ENCODE measurements around the gene OTUD3. TPM values are rescaled to one million over a fixed set of nuclear protein-coding genes. Genes with fewer than 3 reads are reported as not detected.

The OTUD3 gene
- total and polyA plus RNA-seq, 9 of the 15 experiments (the other 6 are each of a cell fraction or from before 2014, with no cell fraction given): 2.0 to 16.6 (median 11.0) TPM

DNA sequence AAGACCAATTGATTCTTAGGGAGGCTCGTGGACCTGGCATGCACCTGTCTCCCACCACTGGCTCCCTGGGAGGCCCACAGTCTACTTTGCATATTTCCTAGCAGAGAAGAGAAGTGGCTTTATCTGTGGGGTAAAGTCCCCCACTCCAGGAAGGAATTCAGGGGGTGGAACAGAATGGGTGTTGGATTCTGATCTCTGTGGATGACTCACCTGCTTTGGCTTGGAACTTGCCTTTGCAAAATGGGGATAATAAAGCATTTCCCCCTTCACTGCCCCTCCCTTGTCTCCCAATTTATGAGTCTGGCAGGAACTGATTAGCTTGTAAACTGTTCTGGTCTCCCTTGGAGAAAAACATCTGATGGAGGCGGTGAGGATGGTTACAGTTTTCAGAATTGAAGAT, 21.2 kb upstream of the OTUD3 start (continued):
- TF ChIP-seq, protein P1, sequence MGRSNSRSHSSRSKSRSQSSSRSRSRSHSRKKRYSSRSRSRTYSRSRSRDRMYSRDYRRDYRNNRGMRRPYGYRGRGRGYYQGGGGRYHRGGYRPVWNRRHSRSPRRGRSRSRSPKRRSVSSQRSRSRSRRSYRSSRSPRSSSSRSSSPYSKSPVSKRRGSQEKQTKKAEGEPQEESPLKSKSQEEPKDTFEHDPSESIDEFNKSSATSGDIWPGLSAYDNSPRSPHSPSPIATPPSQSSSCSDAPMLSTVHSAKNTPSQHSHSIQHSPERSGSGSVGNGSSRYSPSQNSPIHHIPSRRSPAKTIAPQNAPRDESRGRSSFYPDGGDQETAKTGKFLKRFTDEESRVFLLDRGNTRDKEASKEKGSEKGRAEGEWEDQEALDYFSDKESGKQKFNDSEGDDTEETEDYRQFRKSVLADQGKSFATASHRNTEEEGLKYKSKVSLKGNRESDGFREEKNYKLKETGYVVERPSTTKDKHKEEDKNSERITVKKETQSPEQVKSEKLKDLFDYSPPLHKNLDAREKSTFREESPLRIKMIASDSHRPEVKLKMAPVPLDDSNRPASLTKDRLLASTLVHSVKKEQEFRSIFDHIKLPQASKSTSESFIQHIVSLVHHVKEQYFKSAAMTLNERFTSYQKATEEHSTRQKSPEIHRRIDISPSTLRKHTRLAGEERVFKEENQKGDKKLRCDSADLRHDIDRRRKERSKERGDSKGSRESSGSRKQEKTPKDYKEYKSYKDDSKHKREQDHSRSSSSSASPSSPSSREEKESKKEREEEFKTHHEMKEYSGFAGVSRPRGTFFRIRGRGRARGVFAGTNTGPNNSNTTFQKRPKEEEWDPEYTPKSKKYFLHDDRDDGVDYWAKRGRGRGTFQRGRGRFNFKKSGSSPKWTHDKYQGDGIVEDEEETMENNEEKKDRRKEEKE (IDR thresholded peaks at IDR 0.05; ENCODE audit: borderline replicate concordance in 1 of 2, control insufficient read depth in 1 of 2, low read depth in 2 of 2, low read length in 1 of 2): no peak
- TF ChIP-seq, protein P2, sequence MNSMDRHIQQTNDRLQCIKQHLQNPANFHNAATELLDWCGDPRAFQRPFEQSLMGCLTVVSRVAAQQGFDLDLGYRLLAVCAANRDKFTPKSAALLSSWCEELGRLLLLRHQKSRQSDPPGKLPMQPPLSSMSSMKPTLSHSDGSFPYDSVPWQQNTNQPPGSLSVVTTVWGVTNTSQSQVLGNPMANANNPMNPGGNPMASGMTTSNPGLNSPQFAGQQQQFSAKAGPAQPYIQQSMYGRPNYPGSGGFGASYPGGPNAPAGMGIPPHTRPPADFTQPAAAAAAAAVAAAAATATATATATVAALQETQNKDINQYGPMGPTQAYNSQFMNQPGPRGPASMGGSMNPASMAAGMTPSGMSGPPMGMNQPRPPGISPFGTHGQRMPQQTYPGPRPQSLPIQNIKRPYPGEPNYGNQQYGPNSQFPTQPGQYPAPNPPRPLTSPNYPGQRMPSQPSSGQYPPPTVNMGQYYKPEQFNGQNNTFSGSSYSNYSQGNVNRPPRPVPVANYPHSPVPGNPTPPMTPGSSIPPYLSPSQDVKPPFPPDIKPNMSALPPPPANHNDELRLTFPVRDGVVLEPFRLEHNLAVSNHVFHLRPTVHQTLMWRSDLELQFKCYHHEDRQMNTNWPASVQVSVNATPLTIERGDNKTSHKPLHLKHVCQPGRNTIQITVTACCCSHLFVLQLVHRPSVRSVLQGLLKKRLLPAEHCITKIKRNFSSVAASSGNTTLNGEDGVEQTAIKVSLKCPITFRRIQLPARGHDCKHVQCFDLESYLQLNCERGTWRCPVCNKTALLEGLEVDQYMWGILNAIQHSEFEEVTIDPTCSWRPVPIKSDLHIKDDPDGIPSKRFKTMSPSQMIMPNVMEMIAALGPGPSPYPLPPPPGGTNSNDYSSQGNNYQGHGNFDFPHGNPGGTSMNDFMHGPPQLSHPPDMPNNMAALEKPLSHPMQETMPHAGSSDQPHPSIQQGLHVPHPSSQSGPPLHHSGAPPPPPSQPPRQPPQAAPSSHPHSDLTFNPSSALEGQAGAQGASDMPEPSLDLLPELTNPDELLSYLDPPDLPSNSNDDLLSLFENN (IDR thresholded peaks at IDR 0.05; ENCODE audit: low read depth in 2 of 2, low read length in 2 of 2): 0 out of 4 replicates have a peak, but pooled peaks of 1 of the 2 experiments have one; percentile 12
- TF ChIP-seq ZNF212 (CRISPR knock-in tag; IDR thresholded peaks at IDR 0.05) (no peak), ELF1 (tag; IDR thresholded peaks at IDR 0.05) (no peak), MEIS2 (IDR thresholded peaks at IDR 0.05; ENCODE audit: partially characterized antibody) (no peak), HDAC6 (IDR thresholded peaks at IDR 0.05; ENCODE audit: low read depth, low read length) (no peak), HOXB6 (CRISPR knock-in tag; IDR thresholded peaks at IDR 0.05; ENCODE audit: borderline replicate concordance) (no peak), NR2C2 (CRISPR knock-in tag; IDR thresholded peaks at IDR 0.05) (no peak), NR2C2 (tag; IDR thresholded peaks at IDR 0.05) (no peak), ETS2 (tag; IDR thresholded peaks at IDR 0.05; ENCODE audit: borderline replicate concordance, poor library complexity, severe bottlenecking) (no peak), ZNF561 (CRISPR knock-in tag; conservative IDR thresholded peaks at IDR 0.05) (no peak), DPF2 (IDR thresholded peaks at IDR 0.05) (peak; percentile 76), CCNT2 (IDR thresholded peaks at IDR 0.05; ENCODE audit: borderline replicate concordance, extremely low read depth, insufficient read length, low read depth, low read length) (peak; percentile 51), KAT2B (IDR thresholded peaks at IDR 0.05; ENCODE audit: low read depth, low read length) (no peak)
- TF ChIP-seq, protein P3, sequence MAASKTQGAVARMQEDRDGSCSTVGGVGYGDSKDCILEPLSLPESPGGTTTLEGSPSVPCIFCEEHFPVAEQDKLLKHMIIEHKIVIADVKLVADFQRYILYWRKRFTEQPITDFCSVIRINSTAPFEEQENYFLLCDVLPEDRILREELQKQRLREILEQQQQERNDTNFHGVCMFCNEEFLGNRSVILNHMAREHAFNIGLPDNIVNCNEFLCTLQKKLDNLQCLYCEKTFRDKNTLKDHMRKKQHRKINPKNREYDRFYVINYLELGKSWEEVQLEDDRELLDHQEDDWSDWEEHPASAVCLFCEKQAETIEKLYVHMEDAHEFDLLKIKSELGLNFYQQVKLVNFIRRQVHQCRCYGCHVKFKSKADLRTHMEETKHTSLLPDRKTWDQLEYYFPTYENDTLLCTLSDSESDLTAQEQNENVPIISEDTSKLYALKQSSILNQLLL (CRISPR knock-in tag; IDR thresholded peaks at IDR 0.05; ENCODE audit: borderline replicate concordance): no peak
- TF ChIP-seq, protein P4, sequence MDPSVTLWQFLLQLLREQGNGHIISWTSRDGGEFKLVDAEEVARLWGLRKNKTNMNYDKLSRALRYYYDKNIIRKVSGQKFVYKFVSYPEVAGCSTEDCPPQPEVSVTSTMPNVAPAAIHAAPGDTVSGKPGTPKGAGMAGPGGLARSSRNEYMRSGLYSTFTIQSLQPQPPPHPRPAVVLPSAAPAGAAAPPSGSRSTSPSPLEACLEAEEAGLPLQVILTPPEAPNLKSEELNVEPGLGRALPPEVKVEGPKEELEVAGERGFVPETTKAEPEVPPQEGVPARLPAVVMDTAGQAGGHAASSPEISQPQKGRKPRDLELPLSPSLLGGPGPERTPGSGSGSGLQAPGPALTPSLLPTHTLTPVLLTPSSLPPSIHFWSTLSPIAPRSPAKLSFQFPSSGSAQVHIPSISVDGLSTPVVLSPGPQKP (CRISPR knock-in tag; IDR thresholded peaks at IDR 0.05): no peak
- TF ChIP-seq, protein P5, sequence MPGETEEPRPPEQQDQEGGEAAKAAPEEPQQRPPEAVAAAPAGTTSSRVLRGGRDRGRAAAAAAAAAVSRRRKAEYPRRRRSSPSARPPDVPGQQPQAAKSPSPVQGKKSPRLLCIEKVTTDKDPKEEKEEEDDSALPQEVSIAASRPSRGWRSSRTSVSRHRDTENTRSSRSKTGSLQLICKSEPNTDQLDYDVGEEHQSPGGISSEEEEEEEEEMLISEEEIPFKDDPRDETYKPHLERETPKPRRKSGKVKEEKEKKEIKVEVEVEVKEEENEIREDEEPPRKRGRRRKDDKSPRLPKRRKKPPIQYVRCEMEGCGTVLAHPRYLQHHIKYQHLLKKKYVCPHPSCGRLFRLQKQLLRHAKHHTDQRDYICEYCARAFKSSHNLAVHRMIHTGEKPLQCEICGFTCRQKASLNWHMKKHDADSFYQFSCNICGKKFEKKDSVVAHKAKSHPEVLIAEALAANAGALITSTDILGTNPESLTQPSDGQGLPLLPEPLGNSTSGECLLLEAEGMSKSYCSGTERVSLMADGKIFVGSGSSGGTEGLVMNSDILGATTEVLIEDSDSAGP (CRISPR knock-in tag; IDR thresholded peaks at IDR 0.05): no peak
